Fibroblast of the aortic adventitia (primary cell): ENCODE data around the gene IZUMO2. TPM values are rescaled to one million over a fixed set of nuclear protein-coding genes. Genes with fewer than 3 reads are reported as not detected.

Source experiments
- DNase-seq: peaks from one replicate; pipeline ENCODE4 v3.0.0-alpha.2; 2010; ENCODE audit warnings: low read depth
- H3K4me3 ChIP-seq: 2 replicates; pipeline ENCODE4 v1.5.1; 2011; ENCODE audit warnings: low read depth, mild to moderate bottlenecking, control low read depth, low read length, moderate library complexity
- CTCF ChIP-seq: IDR thresholded peaks from 2 replicates; pipeline ENCODE4 v1.5.1; 2011; ENCODE audit warnings: mild to moderate bottlenecking, low read length, control low read depth, inconsistent platforms; ENCODE audit not compliant: insufficient read depth
- total RNA-seq: library from RNA; depleted of rRNA; stranded (reverse); fragments of >200 nt; gene quantifications from 2 replicates; pipeline ENCODE4 v1.2.3, GENCODE V29; 2012; ENCODE audit warnings: low replicate concordance

The IZUMO2 gene
- not detected in 2 replicates for total RNA-seq

- H3K4me3 ChIP-seq = no peak within 1 kb of the TSS
- no peak for DNase-seq
- no peak for TF ChIP-seq CTCF
Observed at GRCh38 chr19:50162988-50163387, at the start of gene IZUMO2. IZUMO2 (minus strand) TSS chr19:50163281; CDS start chr19:50163194, 87 bp downstream.

- no peak for TF ChIP-seq CTCF
- no peak for DNase-seq
- no peak overlapping the region for H3K4me3 ChIP-seq
Observed at GRCh38 chr19:50210425-50210824, 47.3 kb upstream of the IZUMO2 start.

GRCh38 chr19:50209131-50209530, 46.0 kb upstream of the IZUMO2 start:
- TF ChIP-seq CTCF = no peak
- DNase-seq = no peak
- H3K4me3 ChIP-seq = no peak overlapping the region

- H3K4me3 ChIP-seq = no peak overlapping the region
- no peak for TF ChIP-seq CTCF
- no peak for DNase-seq
Observed at GRCh38 chr19:50207730-50208129, 44.6 kb upstream of the IZUMO2 start.

GRCh38 chr19:50206191-50206590, 43.1 kb upstream of the IZUMO2 start:
- DNase-seq = no peak
- no peak for TF ChIP-seq CTCF
- H3K4me3 ChIP-seq = no peak overlapping the region

- no peak overlapping the region for H3K4me3 ChIP-seq
- no peak for TF ChIP-seq CTCF
- no peak for DNase-seq
Observed at GRCh38 chr19:50205681-50206138, 42.6 kb upstream of the IZUMO2 start.
